KOPT-K1 (cell line): ENCODE data around the gene KCNA1.

ENCODE experiments used
- H3K27ac ChIP-seq: fragments of 200-600 bp; sonication (generic); 2 replicates; pipeline ENCODE4 v1.5.1; 2016; ENCODE audit warnings: antibody characterized with exemption, mild to moderate bottlenecking, low read depth, low read length; ENCODE audit not compliant: poor library complexity, severe bottlenecking
- H3K36me3 ChIP-seq: fragments of 200-600 bp; sonication (generic); 2 replicates; pipeline ENCODE4 v1.5.1; 2017; ENCODE audit warnings: antibody characterized with exemption, mild to moderate bottlenecking, low read length, moderate library complexity; ENCODE audit not compliant: insufficient read depth
- H3K9me3 ChIP-seq: fragments of 200-600 bp; sonication (generic); 2 replicates; pipeline ENCODE4 v1.5.1; 2017; ENCODE audit warnings: antibody characterized with exemption, low read length, mild to moderate bottlenecking; ENCODE audit not compliant: insufficient read depth, poor library complexity, severe bottlenecking

Gene KCNA1

GRCh38 chr12:4962539-4963486 lies 53.1 kb downstream of the KCNA1 start:
- Histone ChIP-seq H3K27ac (no peak overlapping the region), H3K36me3 (no peaks in the 10 kb centered on the region), H3K9me3 (no peaks in the 10 kb centered on the region)
